HepG2 (cell line): ENCODE data around the gene ZSWIM5. TPM values are rescaled to one million over a fixed set of nuclear protein-coding genes. Genes with fewer than 3 reads are reported as not detected.

Source experiments
- AKAP8 ChIP-seq: sonication (generic); formaldehyde crosslinking; IDR thresholded peaks from 2 replicates; pipeline ENCODE4 v1.5.1; 2020; ENCODE audit warnings: mild to moderate bottlenecking, missing genetic modification reagents
- DMAP1 ChIP-seq: IDR thresholded peaks from 2 replicates; pipeline ENCODE4 v1.6.1; 2016
- GATAD2A ChIP-seq: IDR thresholded peaks from 2 replicates; pipeline ENCODE4 v1.6.1; 2016
- HOXA7 ChIP-seq: sonication (generic); formaldehyde crosslinking; IDR thresholded peaks from 2 replicates; pipeline ENCODE4 v1.8.1; 2022; ENCODE audit warnings: mild to moderate bottlenecking, missing genetic modification reagents, moderate library complexity
- IKZF1 ChIP-seq: fragments of 450-650 bp; IDR thresholded peaks from 2 replicates; pipeline ENCODE4 v1.7.1; 2016
- ISL2 ChIP-seq: sonication (generic); formaldehyde crosslinking; IDR thresholded peaks from 2 replicates; pipeline ENCODE4 v1.5.0; 2020; ENCODE audit warnings: missing genetic modification reagents
- JARID2 ChIP-seq: sonication (generic); formaldehyde crosslinking; IDR thresholded peaks from 2 replicates; pipeline ENCODE4 v1.8.1; 2023; ENCODE audit warnings: missing genetic modification reagents, inconsistent platforms; ENCODE audit not compliant: insufficient replicate concordance
- KAT2B ChIP-seq: fragments of 150-350 bp; IDR thresholded peaks from 2 replicates; pipeline ENCODE4 v1.6.1; 2014; ENCODE audit warnings: low read depth, low read length, borderline replicate concordance
- KLF12 ChIP-seq: sonication (generic); formaldehyde crosslinking; IDR thresholded peaks from 2 replicates; pipeline ENCODE4 v1.4.0; 2020; ENCODE audit warnings: missing genetic modification reagents, borderline replicate concordance
- MTA1 ChIP-seq: sonication (generic); formaldehyde crosslinking; IDR thresholded peaks from 2 replicates; pipeline ENCODE4 v1.4.0; 2020; ENCODE audit warnings: missing genetic modification reagents, mild to moderate bottlenecking, borderline replicate concordance
- MTF1 ChIP-seq: sonication (generic); formaldehyde crosslinking; IDR thresholded peaks from 2 replicates; pipeline ENCODE4 v1.5.0; 2020; ENCODE audit warnings: missing genetic modification reagents
- MTF2 ChIP-seq: sonication (generic); formaldehyde crosslinking; IDR thresholded peaks from 2 replicates; pipeline ENCODE4 v1.5.0; 2020; ENCODE audit warnings: missing genetic modification reagents, borderline replicate concordance
- MXD4 ChIP-seq: IDR thresholded peaks from 2 replicates; pipeline ENCODE4 v1.6.1; 2016; ENCODE audit warnings: mild to moderate bottlenecking, missing biosample characterization, missing genetic modification reagents
- PPARG ChIP-seq: conservative IDR thresholded peaks from 2 replicates; pipeline ENCODE4 v1.6.1; 2016; ENCODE audit warnings: missing biosample characterization, missing genetic modification reagents
- REXO4 ChIP-seq: sonication (generic); formaldehyde crosslinking; IDR thresholded peaks from 2 replicates; pipeline ENCODE4 v1.8.0; 2022; ENCODE audit warnings: missing genetic modification reagents, mild to moderate bottlenecking, borderline replicate concordance
- SMARCE1 ChIP-seq: fragments of 450-650 bp; IDR thresholded peaks from 2 replicates; pipeline ENCODE4 v1.6.1; 2017; ENCODE audit warnings: borderline replicate concordance
- SMC3 ChIP-seq: IDR thresholded peaks from 2 replicates; pipeline ENCODE4 v1.6.1; 2011; ENCODE audit warnings: low read length, improper control_type of control experiment
- ZGPAT ChIP-seq: IDR thresholded peaks from 2 replicates; pipeline ENCODE4 v1.6.1; 2016; ENCODE audit warnings: mild to moderate bottlenecking
- ZNF484 ChIP-seq: sonication (generic); formaldehyde crosslinking; IDR thresholded peaks from 2 replicates; pipeline ENCODE4 v1.5.1; 2020; ENCODE audit warnings: mild to moderate bottlenecking, low read depth, missing genetic modification reagents, borderline replicate concordance
- ZNF503 ChIP-seq: sonication (generic); formaldehyde crosslinking; IDR thresholded peaks from 2 replicates; pipeline ENCODE4 v1.4.0; 2020; ENCODE audit warnings: missing genetic modification reagents
- ZNF564 ChIP-seq: sonication (generic); formaldehyde crosslinking; IDR thresholded peaks from 2 replicates; pipeline ENCODE4 v1.8.1; 2023; ENCODE audit warnings: mild to moderate bottlenecking, missing genetic modification reagents
- ZNF644 ChIP-seq: IDR thresholded peaks from 2 replicates; pipeline ENCODE4 v1.6.1; 2016; ENCODE audit warnings: low read depth
- ZSCAN29 ChIP-seq: sonication (generic); formaldehyde crosslinking; conservative IDR thresholded peaks from 2 replicates; pipeline ENCODE4 v1.4.0; 2020; ENCODE audit warnings: mild to moderate bottlenecking, missing genetic modification reagents
- polyA plus RNA-seq, 8 experiments: library from polyadenylated mRNA; depleted of rRNA in 3 of 8; stranded (reverse) in 7 of 8; unstranded in 1 of 8; fragments of >200 nt; fragmentation: Illumina TruSeq in 4 of 8; extraction: Trizol in 4 of 8; gene quantifications; 2 replicates each; pipeline versions ENCODE4 v1.2.1 to v1.2.3, GENCODE V29; 2011 to 2016; ENCODE audit warnings: low read depth in 4 of 8, missing spikeins in 1 of 8, mixed read lengths in 1 of 8; ENCODE audit not compliant: insufficient read depth in 1 of 8
- total RNA-seq, 5 experiments: library from RNA; depleted of rRNA; stranded (reverse); fragments of >200 nt; fragmentation: Illumina TruSeq; extraction: Trizol; gene quantifications; 2 replicates each; pipeline ENCODE4 v1.2.3, GENCODE V29; 2016; ENCODE audit warnings: low read depth in 1 of 5
- TF ChIP-seq, protein P1 (sequence below): sonication (generic); formaldehyde crosslinking; conservative IDR thresholded peaks from 2 replicates; pipeline ENCODE4 v1.8.1; 2023; ENCODE audit warnings: missing genetic modification reagents
- TF ChIP-seq, protein P2 (sequence below): sonication (generic); formaldehyde crosslinking; IDR thresholded peaks from 2 replicates; pipeline ENCODE4 v1.8.0; 2022; ENCODE audit warnings: mild to moderate bottlenecking, missing genetic modification reagents, borderline replicate concordance

The ZSWIM5 gene
- total and polyA plus RNA-seq, 2 of the 13 experiments (the other 11 are each of a cell fraction or from before 2014, with no cell fraction given): 11.0 to 20.6 TPM

GRCh38 chr1:45172005-45172404, 34.4 kb downstream of the ZSWIM5 start (continued):
- TF ChIP-seq ZNF503 (CRISPR knock-in tag) (peak; percentile 99), ZNF644 (CRISPR knock-in tag) (no peak), ZNF564 (no peak), MTF2 (no peak), ZNF484 (CRISPR knock-in tag) (no peak), SMC3 (peak; percentile 12; the same call in 1 of the 2 replicates), ISL2 (CRISPR knock-in tag) (peak; percentile 98), MTA1 (CRISPR knock-in tag) (no peak), JARID2 (CRISPR knock-in tag) (no peak), KAT2B (no peak), IKZF1 (no peak), AKAP8 (CRISPR knock-in tag) (no peak), MTF1 (CRISPR knock-in tag) (no peak), DMAP1 (CRISPR knock-in tag) (no peak), ZSCAN29 (CRISPR knock-in tag) (no peak), GATAD2A (CRISPR knock-in tag) (peak; percentile 97), MXD4 (CRISPR knock-in tag) (no peak), ZGPAT (CRISPR knock-in tag) (peak; percentile 87), SMARCE1 (0 out of 2 replicates have a peak, but pooled peaks have one; percentile 67), KLF12 (CRISPR knock-in tag) (no peak), PPARG (CRISPR knock-in tag) (peak; percentile 88), REXO4 (no peak), HOXA7 (no peak)
- TF ChIP-seq, protein P1, sequence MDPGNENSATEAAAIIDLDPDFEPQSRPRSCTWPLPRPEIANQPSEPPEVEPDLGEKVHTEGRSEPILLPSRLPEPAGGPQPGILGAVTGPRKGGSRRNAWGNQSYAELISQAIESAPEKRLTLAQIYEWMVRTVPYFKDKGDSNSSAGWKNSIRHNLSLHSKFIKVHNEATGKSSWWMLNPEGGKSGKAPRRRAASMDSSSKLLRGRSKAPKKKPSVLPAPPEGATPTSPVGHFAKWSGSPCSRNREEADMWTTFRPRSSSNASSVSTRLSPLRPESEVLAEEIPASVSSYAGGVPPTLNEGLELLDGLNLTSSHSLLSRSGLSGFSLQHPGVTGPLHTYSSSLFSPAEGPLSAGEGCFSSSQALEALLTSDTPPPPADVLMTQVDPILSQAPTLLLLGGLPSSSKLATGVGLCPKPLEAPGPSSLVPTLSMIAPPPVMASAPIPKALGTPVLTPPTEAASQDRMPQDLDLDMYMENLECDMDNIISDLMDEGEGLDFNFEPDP (CRISPR knock-in tag): no peak
- TF ChIP-seq, protein P2, sequence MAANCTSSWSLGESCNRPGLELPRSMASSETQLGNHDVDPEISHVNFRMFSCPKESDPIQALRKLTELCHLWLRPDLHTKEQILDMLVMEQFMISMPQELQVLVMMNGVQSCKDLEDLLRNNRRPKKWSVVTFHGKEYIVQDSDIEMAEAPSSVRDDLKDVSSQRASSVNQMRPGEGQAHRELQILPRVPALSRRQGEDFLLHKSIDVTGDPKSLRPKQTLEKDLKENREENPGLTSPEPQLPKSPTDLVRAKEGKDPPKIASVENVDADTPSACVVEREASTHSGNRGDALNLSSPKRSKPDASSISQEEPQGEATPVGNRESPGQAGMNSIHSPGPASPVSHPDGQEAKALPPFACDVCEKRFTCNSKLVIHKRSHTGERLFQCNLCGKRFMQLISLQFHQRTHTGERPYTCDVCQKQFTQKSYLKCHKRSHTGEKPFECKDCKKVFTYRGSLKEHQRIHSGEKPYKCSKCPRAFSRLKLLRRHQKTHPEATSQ: no peak
